Testis (tissue), 3 donors: Measurements from ENCODE around the gene RAPGEF4. TPM values are rescaled to one million over a fixed set of nuclear protein-coding genes. Genes with fewer than 3 reads are reported as not detected.

Source experiments
- DNase-seq: peaks from one replicate; pipeline ENCODE4 v3.0.0-alpha.2; 2019
- H3K27ac ChIP-seq, 2 donors: fragments of 200-600 bp; sonication (generic); one replicate each; pipeline ENCODE4 v1.5.1; 2019
- H3K27me3 ChIP-seq: fragments of 200-600 bp; sonication (generic); one replicate; pipeline ENCODE4 v1.5.1; 2019
- H3K36me3 ChIP-seq: fragments of 200-600 bp; sonication (generic); one replicate; pipeline ENCODE4 v1.5.1; 2017; ENCODE audit warnings: low read depth; ENCODE audit errors: missing control alignments
- H3K4me1 ChIP-seq: fragments of 200-600 bp; sonication (generic); one replicate; pipeline ENCODE4 v1.5.1; 2019
- H3K4me3 ChIP-seq, 2 donors: fragments of 200-600 bp; sonication (generic); one replicate each; pipeline ENCODE4 v1.5.1; 2017 to 2019
- H3K9me3 ChIP-seq: fragments of 200-600 bp; sonication (generic); one replicate; pipeline ENCODE4 v1.5.1; 2017
- CTCF ChIP-seq, 3 experiments: fragments of 450-650 bp in 2 of 3; fragments of 200-600 bp in 1 of 3; sonication (generic) in 1 of 3; IDR thresholded peaks; one replicate each; pipeline ENCODE4 v1.5.1; 2016 to 2019; ENCODE audit warnings: antibody characterized with exemption in 3 of 3, mild to moderate bottlenecking in 2 of 3, moderate library complexity in 1 of 3
- POLR2A ChIP-seq: fragments of 450-650 bp; IDR thresholded peaks from one replicate; pipeline ENCODE4 v1.6.1; 2017; ENCODE audit warnings: antibody characterized with exemption, mild to moderate bottlenecking, moderate library complexity
- WGBS, 2 donors: methylation state at CpG; one replicate each; pipeline ENCODE4 v1.1.5; 2018; 5-methylcytosine and 5-hydroxymethylcytosine counted together
- intact Hi-C: fragments of 100-400 bp; cut with DNase I; formaldehyde crosslinking; loops from one replicate; pipeline ENCODE4 v1.15.1; 2023; ENCODE audit warnings: low total_unique reads
- polyA plus RNA-seq: library from polyadenylated mRNA; stranded (reverse); fragments of 350-450 nt; fragmentation: Illumina TruSeq; extraction: RNeasy Lipid Tissue Mini Kit (QIAGEN cat#74804); gene quantifications from one replicate; pipeline ENCODE4 v1.2.3, GENCODE V29; 2014; ENCODE audit warnings: low read depth, low replicate concordance; ENCODE audit not compliant: insufficient read depth
- total RNA-seq, 2 donors: library from RNA; depleted of rRNA; stranded (reverse); fragments of >200 nt; gene quantifications; one replicate each; pipeline ENCODE4 v1.2.3, GENCODE V29; 2016

The RAPGEF4 gene
- total and polyA plus RNA-seq, 3 donors from 2014 or later = 14.3 to 42.6 (median 22.5) TPM

- no peaks in the 10 kb centered on the region for H3K4me1 ChIP-seq
- no peaks in the 10 kb centered on the region for H3K36me3 ChIP-seq
- H3K4me3 ChIP-seq = no peak overlapping the region
- H3K27ac ChIP-seq = no peak overlapping the region
- H3K9me3 ChIP-seq = no peaks in the 10 kb centered on the region
- H3K27me3 ChIP-seq = no peaks in the 10 kb centered on the region
- TF ChIP-seq CTCF (IDR thresholded peaks at IDR 0.05) = no peak
- no peak for TF ChIP-seq POLR2A
- 91 to 95% methylated on average over 4 of the region's 4 CpGs for WGBS, 2 donors
- intact Hi-C loops = no loop called here
- DNase-seq = no peak
Observed at GRCh38 chr2:172724724-172725123, 10.9 kb upstream of the RAPGEF4 start.

- intact Hi-C loops = no loop called here
- no peaks in the 10 kb centered on the region for H3K27me3 ChIP-seq
- no peak overlapping the region for H3K27ac ChIP-seq
- no peaks in the 10 kb centered on the region for H3K9me3 ChIP-seq
- TF ChIP-seq POLR2A (no peak), CTCF (IDR thresholded peaks at IDR 0.05) (no peak)
- no peak overlapping the region for H3K4me3 ChIP-seq
- H3K36me3 ChIP-seq = no peaks in the 10 kb centered on the region
- no peak for DNase-seq
- no peaks in the 10 kb centered on the region for H3K4me1 ChIP-seq
- 90% methylated on average over 2 of the region's 2 CpGs for WGBS, 2 donors
Observed at GRCh38 chr2:172725284-172725683, 10.4 kb upstream of the RAPGEF4 start.

- no peak for DNase-seq
- no peaks in the 10 kb centered on the region for H3K4me1 ChIP-seq
- no peak overlapping the region for H3K27ac ChIP-seq
- no peaks in the 10 kb centered on the region for H3K36me3 ChIP-seq
- intact Hi-C loops = no loop called here
- 73 to 95% methylated on average over 3 of the region's 3 CpGs for WGBS, 2 donors
- TF ChIP-seq CTCF (IDR thresholded peaks at IDR 0.05) (no peak), POLR2A (no peak)
- no peak overlapping the region for H3K4me3 ChIP-seq
- no peaks in the 10 kb centered on the region for H3K9me3 ChIP-seq
- no peaks in the 10 kb centered on the region for H3K27me3 ChIP-seq
Observed at GRCh38 chr2:172725746-172726145, 9.9 kb upstream of the RAPGEF4 start.

- intact Hi-C loops = no loop called here
- Histone ChIP-seq H3K4me3 (no peak overlapping the region), H3K27ac (no peak overlapping the region), H3K36me3 (no peaks in the 10 kb centered on the region), H3K4me1 (no peaks in the 10 kb centered on the region), H3K27me3 (no peaks in the 10 kb centered on the region), H3K9me3 (no peaks in the 10 kb centered on the region)
- no peak for DNase-seq
- TF ChIP-seq CTCF (IDR thresholded peaks at IDR 0.05) = no peak
- TF ChIP-seq POLR2A = no peak
- 85 to 89% methylated on average over 8 of the region's 8 CpGs for WGBS, 2 donors
Observed at GRCh38 chr2:172726172-172726735, 9.4 kb upstream of the RAPGEF4 start.

- TF ChIP-seq POLR2A (no peak), CTCF (IDR thresholded peaks at IDR 0.05) (no peak)
- DNase-seq = no peak
- Histone ChIP-seq H3K4me3 (no peak overlapping the region), H3K27ac (no peak overlapping the region), H3K9me3 (no peaks in the 10 kb centered on the region), H3K27me3 (no peaks in the 10 kb centered on the region), H3K4me1 (no peaks in the 10 kb centered on the region), H3K36me3 (no peaks in the 10 kb centered on the region)
- 94 to 100% methylated on average over 2 of the region's 2 CpGs for WGBS, 2 donors
- intact Hi-C loops = no loop called here
Observed at GRCh38 chr2:172730411-172730810, 5.2 kb upstream of the RAPGEF4 start.
